Panc1 (cell line): Measurements from ENCODE around the gene PNN. TPM values are rescaled to one million over a fixed set of nuclear protein-coding genes. Genes with fewer than 3 reads are reported as not detected.
"Not testable (repeated sequence)": the region's sequence is repeated elsewhere in the genome, so short reads cannot be mapped to it uniquely, and the experiment has no call there.

Experiments
- ATAC-seq: fragments of 200-7000 bp; cut with Tn5 transposase; 2 replicates; pipeline ENCODE4 v1.9.1; 2020; ENCODE audit warnings: mild to moderate bottlenecking, moderate library complexity
- BruUV-seq: library from RNA; stranded (reverse); fragments of 400-500 nt; replicated peaks from 2 replicates; lab custom pipeline; 2021; lab: Mats Ljungman, UMichigan
- CTCF ChIA-PET: fragments of 300-600 bp; sonication (Branson Sonifier 250); formaldehyde crosslinking; loops from one replicate; lab custom pipeline; 2022; ENCODE audit warnings: antibody characterized with exemption; lab: Charles Lee
- POLR2A ChIA-PET: fragments of 300-600 bp; sonication (Branson Sonifier 250); formaldehyde crosslinking; loops from one replicate; lab custom pipeline; 2022; ENCODE audit warnings: antibody characterized with exemption; lab: Charles Lee
- DNase-seq: peaks from one replicate; pipeline ENCODE4 v3.0.0-alpha.2; 2010; ENCODE audit warnings: low read depth, low spot score
- H3K27ac ChIP-seq: 2 replicates; pipeline ENCODE4 v1.5.1; 2011; ENCODE audit warnings: mild to moderate bottlenecking, low read length, inconsistent platforms
- H3K27me3 ChIP-seq: fragments of 200-500 bp; sonication (Bioruptor generic); 2 replicates; pipeline ENCODE4 v1.6.0; 2014; ENCODE audit warnings: low read length, inconsistent platforms; ENCODE audit not compliant: control insufficient read depth, insufficient read depth
- H3K36me3 ChIP-seq: fragments of 200-500 bp; sonication (Bioruptor generic); 2 replicates; pipeline ENCODE4 v1.5.1; 2014; ENCODE audit warnings: inconsistent platforms, mild to moderate bottlenecking, low read length, moderate library complexity; ENCODE audit not compliant: control insufficient read depth, insufficient read depth
- H3K4me1 ChIP-seq: 2 replicates; pipeline ENCODE4 v1.5.1; 2011; ENCODE audit warnings: inconsistent platforms, mild to moderate bottlenecking, low read length, moderate library complexity; ENCODE audit not compliant: control insufficient read depth, insufficient read depth
- H3K4me3 ChIP-seq, 2 experiments: 2 replicates each; pipeline ENCODE4 v1.5.1; 2011 to 2012; ENCODE audit warnings: low read depth in 2 of 2, low read length in 2 of 2, mild to moderate bottlenecking in 2 of 2, inconsistent platforms in 1 of 2, moderate library complexity in 1 of 2
- H3K9me3 ChIP-seq: fragments of 200-500 bp; sonication (Bioruptor generic); 2 replicates; pipeline ENCODE4 v1.5.1; 2014; ENCODE audit warnings: low read depth, mild to moderate bottlenecking, inconsistent platforms, low read length, moderate library complexity; ENCODE audit not compliant: control insufficient read depth, insufficient read depth
- CTCF ChIP-seq: fragments of 450-650 bp; IDR thresholded peaks from 2 replicates; pipeline ENCODE4 v1.5.1; 2017; ENCODE audit warnings: mild to moderate bottlenecking
- POLR2AphosphoS5 ChIP-seq: IDR thresholded peaks from 2 replicates; pipeline ENCODE4 v1.6.1; 2012; ENCODE audit warnings: mild to moderate bottlenecking, low read depth, low read length, moderate library complexity
- REST ChIP-seq, 2 experiments: IDR thresholded peaks; 2 replicates each; pipeline ENCODE4 v1.6.1; 2011 to 2012; ENCODE audit warnings: low read depth in 2 of 2, control low read depth in 1 of 2, low read length in 1 of 2, mild to moderate bottlenecking in 1 of 2, moderate library complexity in 1 of 2; ENCODE audit not compliant: insufficient read depth in 1 of 2
- SIN3A ChIP-seq: IDR thresholded peaks from 2 replicates; pipeline ENCODE4 v1.6.1; 2012; ENCODE audit warnings: low read depth, mild to moderate bottlenecking, low read length, moderate library complexity, borderline replicate concordance; ENCODE audit not compliant: insufficient read depth
- TCF7L2 ChIP-seq: IDR thresholded peaks from 2 replicates; pipeline ENCODE4 v1.6.1; 2011; ENCODE audit warnings: mild to moderate bottlenecking, low read depth, low read length, inconsistent platforms
- in situ Hi-C: cut with HindIII; loops from 2 replicates; pipeline ENCODE4 v1.10.0; 2016; ENCODE audit warnings: low sequenced_read_pairs, low pct_unique_long_range_greater_than_20kb
- intact Hi-C: fragments of 100-400 bp; cut with micrococcal nuclease; formaldehyde crosslinking; loops from one replicate; pipeline ENCODE4 v1.10.0; 2022; ENCODE audit not compliant: unreplicated experiment
- total RNA-seq: library from RNA; stranded (reverse); gene quantifications from one replicate; pipeline ENCODE4 v1.2.1, GENCODE V29; 2021; ENCODE audit not compliant: unreplicated experiment

PNN gene
- total RNA-seq, 1 experiment from 2014 or later, result 55.4 TPM

DNA sequence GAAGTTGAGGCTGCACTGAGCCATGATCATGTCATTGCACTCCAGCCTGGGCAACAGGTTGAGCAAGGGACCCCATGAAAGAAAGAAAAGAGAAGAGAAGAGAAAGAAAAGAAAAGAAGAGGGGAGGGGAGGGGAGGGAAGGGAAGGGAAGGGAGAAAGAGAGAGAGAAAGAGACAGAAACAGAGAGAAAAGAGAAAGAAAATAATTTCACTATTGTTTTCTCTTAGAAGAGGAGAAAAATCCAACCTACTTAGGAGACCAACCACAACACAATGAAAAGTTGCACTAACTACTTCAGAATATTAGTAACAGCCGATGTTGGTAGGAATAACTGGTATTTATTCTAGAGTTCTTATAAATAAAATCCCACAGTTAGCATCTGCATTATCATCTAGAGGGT is 14.6 kb upstream of the PNN start:
- POLR2A ChIA-PET, result no interaction called here

DNA sequence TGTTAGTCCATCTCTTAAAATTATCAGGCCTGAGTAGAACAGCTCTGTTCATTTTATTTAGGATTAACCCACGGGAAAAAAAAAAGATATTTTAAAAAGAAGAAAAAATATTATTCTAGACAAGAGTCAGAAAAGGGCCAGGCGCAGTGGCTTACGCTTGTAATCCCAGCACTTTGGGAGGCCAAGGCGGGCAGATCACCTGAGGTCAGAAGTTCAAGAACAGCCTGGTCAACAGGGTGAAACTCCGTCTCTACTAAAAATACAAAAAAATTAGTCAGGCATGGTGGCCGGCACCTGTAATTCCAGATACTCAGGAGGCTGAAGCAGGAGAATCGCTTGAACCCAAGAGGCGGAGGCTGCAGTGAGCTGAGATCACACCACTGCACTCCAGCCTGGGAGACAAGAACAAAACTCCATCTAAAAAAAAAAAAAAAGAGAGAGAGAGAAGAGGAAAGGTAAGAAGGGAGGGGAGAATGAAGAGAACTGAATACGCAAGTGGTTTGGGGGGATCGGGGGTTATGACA is 7.2 kb upstream of the PNN start:
- POLR2A ChIA-PET, result interaction anchor here (0.6 to 0.9 kb wide), 2 partner anchors 25 to 43 kb away, joined by 6 to 9 read pairs; no protein-coding TSS in a partner anchor
- CTCF ChIA-PET, H3K4me1 ChIP-seq, in situ Hi-C loops, intact Hi-C loops, BruUV-seq, H3K4me3 ChIP-seq, H3K27ac ChIP-seq, H3K27me3 ChIP-seq, DNase-seq, ATAC-seq, H3K9me3 ChIP-seq, H3K36me3 ChIP-seq: not testable (repeated sequence)

More for the DNA sequence above, 14.6 kb upstream of the PNN start:
- H3K27ac ChIP-seq, result no peak overlapping the region
- ATAC-seq, result no peak
- DNase-seq, result no peak
- H3K27me3 ChIP-seq, result no peaks in the 10 kb centered on the region
- intact Hi-C loops, result no loop called here
- no peaks in the 10 kb centered on the region for H3K4me1 ChIP-seq
- BruUV-seq, result no TSS peak
- CTCF ChIA-PET, result no interaction called here
- no peak for TF ChIP-seq POLR2AphosphoS5
- TF ChIP-seq TCF7L2, result no peak
- no peak for TF ChIP-seq REST (IDR thresholded peaks at IDR 0.05; ENCODE audit: insufficient read depth in 1 of 2, low read depth in 2 of 2, low read length in 1 of 2)
- TF ChIP-seq CTCF, result no peak
- TF ChIP-seq SIN3A, result no peak
- no peaks in the 10 kb centered on the region; the same call in 1 of the 2 replicates for H3K36me3 ChIP-seq
- no peak overlapping the region for H3K4me3 ChIP-seq
- in situ Hi-C loops, result no loop called here
- no peaks in the 10 kb centered on the region for H3K9me3 ChIP-seq

DNA sequence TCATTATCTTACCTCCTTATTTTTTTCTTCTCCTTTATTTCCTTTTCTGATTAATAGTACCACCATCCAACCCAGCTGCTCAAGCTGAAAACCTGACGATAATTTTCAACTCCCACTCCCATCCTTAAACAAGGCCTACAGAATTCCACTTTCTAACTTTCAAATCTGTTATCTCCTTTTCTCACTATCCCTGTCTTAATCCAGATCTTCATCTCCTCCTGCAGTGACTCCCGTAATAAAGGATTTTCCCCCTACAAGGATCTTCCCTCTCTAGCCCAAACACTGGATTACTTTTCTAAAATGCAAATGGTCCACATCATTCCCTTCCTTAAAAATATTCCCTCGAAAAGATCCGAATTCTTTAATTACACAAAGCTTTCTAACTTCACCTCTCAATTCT is 6.5 kb upstream of the PNN start:
- Histone ChIP-seq H3K4me1 (peaks cover 9% of the 10 kb centered on the region; the same call in 1 of the 2 replicates), H3K27ac (peak overlapping the region; percentile 94), H3K4me3 (peak overlapping the region; percentile 91 to 92; a peak in 3 of 4 replicates), H3K9me3 (no peaks in the 10 kb centered on the region), H3K27me3 (no peaks in the 10 kb centered on the region), H3K36me3 (peaks cover 5% of the 10 kb centered on the region)
- no peak for DNase-seq
- no peak for ATAC-seq
- BruUV-seq, result no TSS peak
- ChIA-PET CTCF (no interaction called here), POLR2A (no interaction called here)
- intact Hi-C loops (no loop called here), in situ Hi-C loops (no loop called here)
- TF ChIP-seq TCF7L2 (no peak), POLR2AphosphoS5 (no peak), CTCF (no peak), SIN3A (no peak), REST (IDR thresholded peaks at IDR 0.05; ENCODE audit: insufficient read depth in 1 of 2, low read depth in 2 of 2, low read length in 1 of 2) (no peak)
